ENCODE measurements around the gene AGAP2.

AGAP2 gene

GRCh38 chr12:57769594-57769993, 31.1 kb upstream of the AGAP2 start:
- Histone ChIP-seq H3K4me3 (ENCODE audit: low read depth, low read length) (no peak overlapping the region), H3K36me3 (ENCODE audit: control insufficient read depth, insufficient read depth, low read length) (no peaks in the 10 kb centered on the region), H3K79me2 (no peaks in the 10 kb centered on the region), H3K27me3 (ENCODE audit: control insufficient read depth, insufficient read depth, low read length) (no peaks in the 10 kb centered on the region), H3K4me1 (peaks cover 18% of the 10 kb centered on the region), H3K4me2 (ENCODE audit: low read length) (no peak overlapping the region), H3K9ac (no peak overlapping the region), H2AFZ (no peak overlapping the region), H3K9me3 (ENCODE audit: control insufficient read depth, low read length) (no peaks in the 10 kb centered on the region), H3K27ac (no peak overlapping the region)
- TF ChIP-seq CTCF (IDR thresholded peaks at IDR 0.05): no peak

GRCh38 chr12:57767876-57768275, 29.3 kb upstream of the AGAP2 start:
- Histone ChIP-seq H2AFZ (no peak overlapping the region), H3K79me2 (no peaks in the 10 kb centered on the region), H3K4me1 (peaks cover 18% of the 10 kb centered on the region), H3K27me3 (ENCODE audit: control insufficient read depth, insufficient read depth, low read length) (no peaks in the 10 kb centered on the region), H3K9me3 (ENCODE audit: control insufficient read depth, low read length) (no peaks in the 10 kb centered on the region), H3K27ac (no peak overlapping the region), H3K4me2 (ENCODE audit: low read length) (no peak overlapping the region), H3K36me3 (ENCODE audit: control insufficient read depth, insufficient read depth, low read length) (no peaks in the 10 kb centered on the region), H3K9ac (no peak overlapping the region), H3K4me3 (ENCODE audit: low read depth, low read length) (no peak overlapping the region)
- TF ChIP-seq CTCF (IDR thresholded peaks at IDR 0.05): no peak

GRCh38 chr12:57767305-57767698, 28.8 kb upstream of the AGAP2 start:
- no peak overlapping the region for H3K4me2 ChIP-seq (ENCODE audit: low read length)
- H3K9me3 ChIP-seq (ENCODE audit: control insufficient read depth, low read length): no peaks in the 10 kb centered on the region
- no peak overlapping the region for H3K27ac ChIP-seq
- H3K4me1 ChIP-seq: peaks cover 16% of the 10 kb centered on the region
- no peaks in the 10 kb centered on the region for H3K27me3 ChIP-seq (ENCODE audit: control insufficient read depth, insufficient read depth, low read length)
- no peak for TF ChIP-seq CTCF (IDR thresholded peaks at IDR 0.05)
- no peak overlapping the region for H3K9ac ChIP-seq
- H2AFZ ChIP-seq: peak overlapping the region; percentile 6
- no peak overlapping the region for H3K4me3 ChIP-seq (ENCODE audit: low read depth, low read length)
- no peaks in the 10 kb centered on the region for H3K36me3 ChIP-seq (ENCODE audit: control insufficient read depth, insufficient read depth, low read length)
- H3K79me2 ChIP-seq: no peaks in the 10 kb centered on the region

GRCh38 chr12:57766464-57767304, 28.1 kb upstream of the AGAP2 start, which contains the start of gene CYP27B1:
CYP27B1 (minus strand) TSS chr12:57767078; CDS start chr12:57767041, 37 bp downstream.
- Histone ChIP-seq H3K79me2 (no peaks in the 10 kb centered on the region), H2AFZ (peak within 1 kb of the TSS; percentile 91), H3K27me3 (ENCODE audit: control insufficient read depth, insufficient read depth, low read length) (no peaks in the 10 kb centered on the region), H3K4me3 (ENCODE audit: low read depth, low read length) (peak within 1 kb of the TSS; percentile 42), H3K4me1 (peaks cover 16% of the 10 kb centered on the region), H3K4me2 (ENCODE audit: low read length) (peak within 1 kb of the TSS; percentile 68), H3K36me3 (ENCODE audit: control insufficient read depth, insufficient read depth, low read length) (no peaks in the 10 kb centered on the region), H3K27ac (no peak within 1 kb of the TSS), H3K9me3 (ENCODE audit: control insufficient read depth, low read length) (no peaks in the 10 kb centered on the region), H3K9ac (no peak within 1 kb of the TSS)
- TF ChIP-seq CTCF (IDR thresholded peaks at IDR 0.05): no peak
